Naive B cell (primary cell): Measurements from ENCODE around the gene AGAP1. TPM values are rescaled to one million over a fixed set of nuclear protein-coding genes. Genes with fewer than 3 reads are reported as not detected.
A peak's percentile ranks its signal among the peaks of the same experiment; 100 is the strongest.

Source experiments
- ATAC-seq, 2 donors: fragments of 150-1000 bp; cut with Tn5 transposase; 2 replicates each; pipeline ENCODE4 v1.10.0; 2021; ENCODE audit warnings: low read depth in 2 of 2, mild to moderate bottlenecking in 2 of 2, moderate library complexity in 2 of 2
- DNase-seq: peaks from one replicate; pipeline ENCODE4 v3.0.0; 2022
- H3K27ac Mint-ChIP-seq, 6 donors: one replicate each; pipeline ENCODE4 v1.8.0; 2020 to 2022; ENCODE audit warnings: mild to moderate bottlenecking in 6 of 6, mixed read lengths in 6 of 6, moderate library complexity in 5 of 6, inconsistent platforms in 2 of 6
- H3K27me3 Mint-ChIP-seq, 3 donors: one replicate each; pipeline ENCODE4 v1.8.0; 2021 to 2022; ENCODE audit warnings: mixed read lengths in 3 of 3, mild to moderate bottlenecking in 1 of 3
- H3K36me3 Mint-ChIP-seq, 2 donors: one replicate each; pipeline ENCODE4 v1.8.0; 2020 to 2022; ENCODE audit warnings: mixed read lengths in 2 of 2, inconsistent platforms in 1 of 2, mild to moderate bottlenecking in 1 of 2
- H3K4me1 Mint-ChIP-seq, 3 donors: one replicate each; pipeline ENCODE4 v1.8.0; 2020 to 2022; ENCODE audit warnings: mixed read lengths in 3 of 3, inconsistent platforms in 1 of 3, mild to moderate bottlenecking in 1 of 3, moderate library complexity in 1 of 3
- H3K4me3 Mint-ChIP-seq, 8 donors: one replicate each; pipeline ENCODE4 v1.8.0; 2020 to 2022; ENCODE audit warnings: mild to moderate bottlenecking in 8 of 8, mixed read lengths in 8 of 8, moderate library complexity in 8 of 8, inconsistent platforms in 2 of 8
- H3K9me3 Mint-ChIP-seq, 7 donors: one replicate each; pipeline ENCODE4 v1.8.0; 2020 to 2022; ENCODE audit warnings: mixed read lengths in 7 of 7, mild to moderate bottlenecking in 5 of 7, inconsistent platforms in 2 of 7, moderate library complexity in 1 of 7
- polyA plus RNA-seq, 6 donors: library from polyadenylated mRNA; unstranded; fragments of 300-500 nt; fragmentation: Illumina TruSeq; gene quantifications; one replicate each; pipeline ENCODE4 v1.2.3, GENCODE V29; 2021; ENCODE audit warnings: low read depth in 6 of 6

The AGAP1 gene
- polyA plus RNA-seq, 6 donors from 2014 or later, result not detected

DNA sequence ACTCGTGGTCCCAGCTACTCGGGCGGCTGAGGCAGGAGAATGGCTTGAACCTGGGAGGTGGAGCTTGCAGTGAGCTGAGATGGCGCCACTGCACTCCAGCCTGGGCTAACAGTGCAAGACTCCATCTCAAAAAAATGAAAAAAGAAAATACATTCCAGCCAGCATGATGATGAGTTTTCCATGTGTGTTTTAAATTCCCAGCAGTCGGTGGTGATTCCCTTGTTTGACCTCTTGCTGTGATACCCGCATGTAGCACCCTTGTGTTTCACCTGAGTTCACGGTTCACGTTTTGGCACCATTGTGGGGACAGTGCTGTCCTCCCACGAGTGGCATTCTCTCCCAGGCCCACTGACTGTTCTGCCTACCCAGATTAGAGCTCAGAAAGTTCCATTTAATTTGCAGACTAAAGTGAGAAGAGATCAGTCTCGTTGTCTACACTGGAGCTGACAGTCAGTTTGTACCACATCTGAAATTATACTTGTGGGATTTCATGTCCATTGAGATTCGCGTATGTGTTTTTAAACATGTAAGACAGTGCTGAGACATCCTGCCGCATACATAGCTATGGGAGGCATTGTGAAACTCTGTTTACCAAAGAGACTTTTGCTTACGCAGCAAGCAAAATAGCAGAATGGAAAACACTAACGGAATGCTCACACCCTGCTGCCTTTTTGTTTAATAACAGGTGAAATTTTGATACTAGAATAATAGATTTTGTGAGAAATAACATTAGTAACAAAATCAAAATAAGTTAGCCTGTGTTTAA lies 517.3 kb downstream of the AGAP1 start:
- Mint-ChIP-seq H3K4me1 (peaks cover 0 to 6% (median 0%) of the 10 kb centered on the region in 3 donors), H3K4me3 (no peak overlapping the region), H3K9me3 (peaks cover 0 to 8% (median 0%) of the 10 kb centered on the region in 7 donors), H3K27me3 (peaks cover 7 to 13% (median 8%) of the 10 kb centered on the region in 3 donors), H3K36me3 (peaks cover 0 to 9% of the 10 kb centered on the region in 2 donors), H3K27ac (no peak overlapping the region)
- ATAC-seq (no peak), DNase-seq (no peak)

GRCh38 chr2:236012155-236012554 lies 518.3 kb downstream of the AGAP1 start:
- DNase-seq, result no peak
- no peak for ATAC-seq
- Mint-ChIP-seq H3K36me3 (peaks cover 0 to 9% of the 10 kb centered on the region in 2 donors), H3K27ac (no peak overlapping the region), H3K4me3 (no peak overlapping the region), H3K9me3 (peaks cover 0 to 8% (median 0%) of the 10 kb centered on the region in 7 donors), H3K4me1 (peaks cover 0 to 6% (median 0%) of the 10 kb centered on the region in 3 donors), H3K27me3 (peaks cover 5 to 14% (median 13%) of the 10 kb centered on the region in 3 donors)

DNA sequence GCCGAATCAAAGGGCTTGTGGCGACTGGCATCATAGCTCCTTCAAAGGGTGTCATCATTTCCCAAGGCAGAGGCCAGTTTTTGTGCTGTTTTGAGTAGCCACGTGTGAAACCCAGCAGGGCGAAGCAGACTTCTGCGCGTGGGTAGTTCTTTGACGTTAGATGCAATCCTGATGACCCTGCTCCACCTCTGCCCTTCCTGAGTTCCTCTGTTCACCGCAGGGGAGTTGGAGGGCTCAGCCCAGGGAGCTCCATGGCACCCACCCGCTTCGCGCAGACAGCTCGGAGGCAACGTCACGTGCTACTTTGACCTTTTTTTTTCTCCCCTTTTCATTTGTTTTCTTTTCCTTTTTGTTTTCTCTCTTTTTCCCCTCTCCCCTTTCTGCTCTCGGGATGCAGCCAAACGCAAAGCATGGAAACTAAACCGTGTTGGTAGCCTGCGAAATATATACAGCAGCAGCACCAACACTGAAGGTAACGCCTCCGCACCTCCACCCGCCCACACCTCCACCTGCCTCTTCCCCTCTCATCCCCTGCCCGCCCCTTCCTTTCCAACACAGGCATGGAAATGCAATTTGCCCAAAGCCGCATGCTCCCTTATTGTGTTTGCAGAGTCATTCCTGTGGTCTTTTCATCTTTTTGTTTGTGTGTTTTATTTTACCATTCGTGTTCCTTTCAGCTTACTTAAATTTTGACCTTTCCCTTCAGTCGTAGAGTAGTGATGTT lies 520.7 kb downstream of the AGAP1 start:
- H3K36me3 Mint-ChIP-seq, result peaks cover 0 to 9% of the 10 kb centered on the region in 2 donors
- peaks cover 0 to 6% (median 0%) of the 10 kb centered on the region in 3 donors for H3K4me1 Mint-ChIP-seq
- H3K4me3 Mint-ChIP-seq, result peak overlapping the region in 1 of 8 donors; percentile 35
- H3K9me3 Mint-ChIP-seq, result peaks cover 0 to 8% (median 0%) of the 10 kb centered on the region in 7 donors
- H3K27me3 Mint-ChIP-seq, result peaks cover 4 to 14% (median 13%) of the 10 kb centered on the region in 3 donors
- DNase-seq (no peak), ATAC-seq (no peak)
- H3K27ac Mint-ChIP-seq, result no peak overlapping the region

GRCh38 chr2:236015171-236015570 lies 521.3 kb downstream of the AGAP1 start:
- ATAC-seq, result no peak

GRCh38 chr2:236016496-236016895 lies 522.7 kb downstream of the AGAP1 start:
- no peak overlapping the region for H3K4me3 Mint-ChIP-seq
- peaks cover 0 to 9% of the 10 kb centered on the region in 2 donors for H3K36me3 Mint-ChIP-seq
- H3K9me3 Mint-ChIP-seq, result peaks cover 0 to 8% (median 0%) of the 10 kb centered on the region in 7 donors
- H3K4me1 Mint-ChIP-seq, result peaks cover 0 to 6% (median 0%) of the 10 kb centered on the region in 3 donors
- H3K27ac Mint-ChIP-seq, result no peak overlapping the region
- DNase-seq, result no peak
- H3K27me3 Mint-ChIP-seq, result peaks cover 4 to 14% (median 13%) of the 10 kb centered on the region in 3 donors
- ATAC-seq, result no peak

More at GRCh38 chr2:236015171-236015570, 521.3 kb downstream of the AGAP1 start:
- DNase-seq, result no peak
- no peak overlapping the region for H3K27ac Mint-ChIP-seq
- H3K4me3 Mint-ChIP-seq, result no peak overlapping the region
- peaks cover 0 to 8% (median 0%) of the 10 kb centered on the region in 7 donors for H3K9me3 Mint-ChIP-seq
- H3K4me1 Mint-ChIP-seq, result peaks cover 0 to 6% (median 0%) of the 10 kb centered on the region in 3 donors
- peaks cover 0 to 9% of the 10 kb centered on the region in 2 donors for H3K36me3 Mint-ChIP-seq
- peaks cover 4 to 14% (median 13%) of the 10 kb centered on the region in 3 donors for H3K27me3 Mint-ChIP-seq

DNA sequence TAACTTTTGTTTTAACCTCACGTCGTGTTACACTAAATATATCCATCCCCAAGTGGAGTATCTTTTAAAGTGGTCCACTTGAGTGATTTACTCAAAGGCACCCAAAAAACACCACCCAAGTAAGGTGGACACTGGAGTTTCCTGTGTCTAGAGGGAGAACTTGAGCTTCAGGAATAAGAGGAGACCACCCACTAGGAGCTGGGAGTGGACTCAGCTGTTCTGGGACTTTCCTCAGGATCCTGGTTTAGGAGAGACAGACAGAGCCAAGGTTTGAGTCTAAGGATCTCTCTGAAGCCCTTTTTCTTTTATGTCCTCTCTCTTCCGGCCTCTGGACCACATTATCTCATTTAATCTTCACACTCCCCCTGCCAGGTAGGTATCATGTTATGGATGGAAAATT lies 523.6 kb downstream of the AGAP1 start:
- Mint-ChIP-seq H3K4me1 (peaks cover 0 to 6% (median 0%) of the 10 kb centered on the region in 3 donors), H3K27me3 (peaks cover 4 to 14% (median 13%) of the 10 kb centered on the region in 3 donors), H3K9me3 (peaks cover 0 to 8% (median 0%) of the 10 kb centered on the region in 7 donors), H3K27ac (no peak overlapping the region), H3K36me3 (peaks cover 0 to 9% of the 10 kb centered on the region in 2 donors), H3K4me3 (peak overlapping the region in 1 of 8 donors; percentile 47)
- ATAC-seq (no peak), DNase-seq (no peak)

DNA sequence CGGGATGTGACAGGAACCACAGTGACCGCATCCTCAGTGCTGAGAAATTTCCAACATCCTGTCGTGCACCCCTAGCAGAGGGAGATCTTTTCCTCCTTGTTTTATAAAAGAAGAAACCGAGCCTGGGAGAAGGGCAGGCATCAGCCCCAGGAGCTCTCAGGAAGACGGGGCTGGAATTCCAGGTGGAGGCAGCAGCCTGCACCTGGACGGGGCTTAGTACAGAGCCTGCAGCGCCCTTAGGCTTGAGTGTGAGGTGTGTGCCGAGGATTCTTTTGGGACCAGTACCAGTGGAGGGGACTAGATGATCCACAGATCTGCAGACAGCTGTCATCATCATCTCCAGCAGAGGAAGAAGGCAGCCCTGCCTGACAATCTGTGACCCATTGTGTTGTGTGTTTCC lies 525.6 kb downstream of the AGAP1 start:
- no peak for DNase-seq
- H3K4me3 Mint-ChIP-seq, result no peak overlapping the region
- H3K9me3 Mint-ChIP-seq, result peaks cover 0 to 8% (median 1%) of the 10 kb centered on the region in 7 donors
- peaks cover 0 to 6% (median 0%) of the 10 kb centered on the region in 3 donors for H3K4me1 Mint-ChIP-seq
- peaks cover 0 to 9% of the 10 kb centered on the region in 2 donors for H3K36me3 Mint-ChIP-seq
- H3K27ac Mint-ChIP-seq, result no peak overlapping the region
- ATAC-seq, result no peak
- H3K27me3 Mint-ChIP-seq, result peaks cover 0 to 14% (median 10%) of the 10 kb centered on the region in 3 donors

GRCh38 chr2:236021499-236022057 lies 527.7 kb downstream of the AGAP1 start:
- DNase-seq, result no peak
- no peak overlapping the region for H3K27ac Mint-ChIP-seq
- no peak overlapping the region for H3K4me3 Mint-ChIP-seq
- no peaks in the 10 kb centered on the region for H3K36me3 Mint-ChIP-seq
- peaks cover 0 to 2% (median 0%) of the 10 kb centered on the region in 7 donors for H3K9me3 Mint-ChIP-seq
- peaks cover 0 to 2% (median 0%) of the 10 kb centered on the region in 3 donors for H3K27me3 Mint-ChIP-seq
- no peaks in the 10 kb centered on the region for H3K4me1 Mint-ChIP-seq
- ATAC-seq, result no peak

DNA sequence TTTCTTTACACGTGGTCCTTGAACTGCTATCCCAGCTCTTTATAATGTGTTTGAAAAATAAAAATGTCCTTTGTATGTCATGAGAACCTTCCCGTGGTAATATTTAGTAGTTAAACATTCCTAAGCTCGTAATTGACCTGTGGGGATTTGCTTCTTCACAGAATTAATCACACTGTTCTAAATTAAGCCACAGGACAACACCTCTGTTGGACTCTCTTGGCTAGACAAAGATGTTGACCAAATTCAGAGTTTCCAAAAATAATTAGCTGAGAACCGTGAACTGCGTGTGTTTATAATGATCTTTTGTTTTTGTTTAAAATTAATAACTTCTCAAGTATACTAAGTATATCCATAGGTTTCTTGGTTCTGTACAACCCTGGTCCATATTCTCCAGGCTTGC lies 528.3 kb downstream of the AGAP1 start:
- no peak for ATAC-seq
- DNase-seq, result no peak
- no peaks in the 10 kb centered on the region for H3K4me1 Mint-ChIP-seq
- no peaks in the 10 kb centered on the region for H3K36me3 Mint-ChIP-seq
- no peak overlapping the region for H3K27ac Mint-ChIP-seq
- H3K9me3 Mint-ChIP-seq, result peaks cover 0 to 2% (median 0%) of the 10 kb centered on the region in 7 donors
- no peak overlapping the region for H3K4me3 Mint-ChIP-seq
- H3K27me3 Mint-ChIP-seq, result no peaks in the 10 kb centered on the region

- H3K27me3 Mint-ChIP-seq, result peaks cover 0 to 10% (median under 1%) of the 10 kb centered on the region in 3 donors
- no peaks in the 10 kb centered on the region for H3K4me1 Mint-ChIP-seq
- no peak overlapping the region for H3K27ac Mint-ChIP-seq
- no peaks in the 10 kb centered on the region for H3K36me3 Mint-ChIP-seq
- no peak for DNase-seq
- no peak for ATAC-seq
- peaks cover 4 to 7% (median 5%) of the 10 kb centered on the region in 7 donors for H3K9me3 Mint-ChIP-seq
- no peak overlapping the region for H3K4me3 Mint-ChIP-seq
These were observed 532.0 kb downstream of the AGAP1 start for GRCh38 chr2:236025892-236026291.

DNA sequence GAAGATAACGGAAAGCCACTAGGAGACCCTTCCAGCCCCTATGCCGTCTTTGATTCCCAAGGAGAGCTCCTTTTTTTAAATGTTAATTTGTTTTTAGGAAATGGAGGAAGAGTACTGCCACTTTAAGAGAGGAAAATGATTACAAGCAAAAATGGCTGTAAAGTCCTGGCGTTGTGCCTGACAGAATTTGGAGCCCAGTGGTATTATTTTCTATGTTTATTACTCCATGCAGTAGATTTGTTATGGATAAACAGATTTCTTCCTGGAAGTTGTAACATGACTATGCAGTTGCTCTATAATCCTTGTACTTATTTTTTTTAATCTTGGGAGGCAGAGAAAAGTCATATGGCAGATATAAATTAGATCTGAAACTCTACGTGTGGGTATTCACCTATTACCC lies 533.0 kb downstream of the AGAP1 start:
- H3K9me3 Mint-ChIP-seq, result peaks cover 4 to 15% (median 6%) of the 10 kb centered on the region in 7 donors
- no peak overlapping the region for H3K4me3 Mint-ChIP-seq
- no peaks in the 10 kb centered on the region for H3K36me3 Mint-ChIP-seq
- H3K27me3 Mint-ChIP-seq, result peaks cover 0 to 10% (median 4%) of the 10 kb centered on the region in 3 donors
- ATAC-seq, result no peak
- no peak for DNase-seq
- H3K4me1 Mint-ChIP-seq, result no peaks in the 10 kb centered on the region
- H3K27ac Mint-ChIP-seq, result no peak overlapping the region

- no peak overlapping the region for H3K27ac Mint-ChIP-seq
- DNase-seq (no peak), ATAC-seq (no peak)
- peaks cover 4 to 10% (median 7%) of the 10 kb centered on the region in 3 donors for H3K27me3 Mint-ChIP-seq
- H3K9me3 Mint-ChIP-seq, result peaks cover 3 to 15% (median 7%) of the 10 kb centered on the region in 7 donors
- H3K4me3 Mint-ChIP-seq, result no peak overlapping the region
- no peaks in the 10 kb centered on the region for H3K4me1 Mint-ChIP-seq
- H3K36me3 Mint-ChIP-seq, result no peaks in the 10 kb centered on the region
These were observed 534.2 kb downstream of the AGAP1 start for GRCh38 chr2:236028066-236028465.

DNA sequence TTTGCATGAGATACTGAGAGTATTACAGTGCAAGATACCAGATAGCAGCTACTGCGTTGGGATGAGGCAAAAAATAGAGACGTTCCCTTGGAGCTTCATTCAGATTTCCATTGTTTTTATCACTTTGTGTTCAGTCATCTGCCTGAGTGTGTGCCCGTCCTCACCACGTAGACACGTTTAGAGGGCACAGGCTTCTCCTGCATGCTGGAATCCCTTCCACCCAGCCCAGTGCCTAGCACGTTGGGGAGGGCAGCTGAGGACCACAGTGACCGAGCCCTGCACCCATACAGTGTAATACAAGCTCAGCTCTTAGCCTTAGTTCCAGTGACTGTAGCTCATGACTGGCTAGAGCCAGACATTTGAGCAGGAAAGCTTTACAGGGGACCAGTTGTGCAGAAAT lies 539.6 kb downstream of the AGAP1 start:
- H3K4me3 Mint-ChIP-seq, result no peak overlapping the region
- ATAC-seq, result no peak
- no peaks in the 10 kb centered on the region for H3K36me3 Mint-ChIP-seq

More for the DNA sequence above, 539.6 kb downstream of the AGAP1 start:
- Mint-ChIP-seq H3K9me3 (peaks cover 3 to 15% (median 6%) of the 10 kb centered on the region in 7 donors), H3K27ac (no peak overlapping the region), H3K27me3 (peaks cover 4 to 10% (median 7%) of the 10 kb centered on the region in 3 donors), H3K4me1 (no peaks in the 10 kb centered on the region)
- no peak for DNase-seq
